ENCODE results near the gene VANGL2. TPM values are rescaled to one million over a fixed set of nuclear protein-coding genes. Genes with fewer than 3 reads are reported as not detected.
A peak's percentile ranks its signal among the peaks of the same experiment; 100 is the strongest.

The VANGL2 gene
- total RNA-seq, 2 donors from 2014 or later: 3.4 to 8.1 TPM

GRCh38 chr1:160357286-160358002 lies 42.9 kb upstream of the VANGL2 start:
- DNase-seq (ENCODE audit: low spot score): peak; percentile 44
- no peak overlapping the region for H3K27ac ChIP-seq

DNA sequence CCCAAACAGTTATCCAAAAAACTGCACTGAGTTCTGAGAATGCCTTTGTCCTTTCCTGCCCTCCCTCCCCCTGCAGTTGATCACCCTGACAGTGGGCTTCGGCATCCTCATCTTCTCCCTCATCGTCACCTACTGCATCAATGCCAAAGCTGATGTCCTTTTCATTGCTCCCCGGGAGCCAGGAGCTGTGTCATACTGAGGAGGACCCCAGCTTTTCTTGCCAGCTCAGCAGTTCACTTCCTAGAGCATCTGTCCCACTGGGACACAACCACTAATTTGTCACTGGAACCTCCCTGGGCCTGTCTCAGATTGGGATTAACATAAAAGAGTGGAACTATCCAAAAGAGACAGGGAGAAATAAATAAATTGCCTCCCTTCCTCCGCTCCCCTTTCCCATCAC lies 42.3 kb upstream of the VANGL2 start:
- Histone ChIP-seq H3K36me3 (peaks cover 60% of the 10 kb centered on the region), H3K27me3 (no peaks in the 10 kb centered on the region), H3K27ac (no peak overlapping the region), H3K4me1 (no peaks in the 10 kb centered on the region), H3K4me3 (no peak overlapping the region), H3K9me3 (no peaks in the 10 kb centered on the region)
- DNase-seq (ENCODE audit: low spot score): peak; percentile 47
- no peak for TF ChIP-seq CTCF (IDR thresholded peaks at IDR 0.05)

More at GRCh38 chr1:160357286-160358002, 42.9 kb upstream of the VANGL2 start:
- peaks cover 66% of the 10 kb centered on the region for H3K36me3 ChIP-seq
- H3K4me1 ChIP-seq: no peaks in the 10 kb centered on the region
- no peak for TF ChIP-seq CTCF (IDR thresholded peaks at IDR 0.05)
- H3K4me3 ChIP-seq: no peak overlapping the region
- H3K9me3 ChIP-seq: no peaks in the 10 kb centered on the region
- no peaks in the 10 kb centered on the region for H3K27me3 ChIP-seq

DNA sequence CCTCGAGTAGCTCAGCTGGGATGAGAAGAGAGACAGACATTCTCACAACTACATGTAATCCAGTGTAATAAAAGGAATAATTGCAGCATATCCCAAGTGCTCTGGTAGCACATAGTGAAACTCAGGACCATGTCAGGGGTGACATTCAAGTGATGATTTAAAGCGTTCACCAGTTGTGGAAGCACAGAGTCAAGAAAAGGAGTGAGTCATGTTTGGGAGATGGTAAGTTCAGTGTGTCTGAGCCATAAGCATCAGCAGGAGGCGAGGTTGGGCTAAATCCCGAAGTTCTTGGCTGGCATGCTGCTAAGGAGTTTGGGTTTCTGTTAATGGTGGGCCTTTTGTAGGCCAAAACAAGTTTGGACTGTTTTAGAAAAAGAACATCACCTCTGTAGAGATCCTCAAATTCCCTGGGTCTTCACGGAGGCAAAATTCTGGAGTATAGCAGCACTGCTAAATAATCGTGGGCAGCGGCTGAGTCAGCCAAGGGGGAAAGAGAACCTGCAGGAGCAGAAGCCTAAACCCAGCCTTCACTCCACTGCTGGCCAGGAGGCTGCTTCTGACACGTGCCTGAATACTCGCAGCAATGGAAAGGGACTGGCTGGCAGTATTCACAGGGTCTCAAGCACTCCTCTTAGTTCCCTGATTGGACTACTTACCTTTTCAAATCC lies 40.7 kb upstream of the VANGL2 start:
- no peaks in the 10 kb centered on the region for H3K9me3 ChIP-seq
- peak; percentile 47 for DNase-seq (ENCODE audit: low spot score)
- no peaks in the 10 kb centered on the region for H3K27me3 ChIP-seq
- H3K4me1 ChIP-seq: no peaks in the 10 kb centered on the region
- TF ChIP-seq CTCF (IDR thresholded peaks at IDR 0.05): no peak
- H3K36me3 ChIP-seq: peaks cover 44% of the 10 kb centered on the region
- no peak overlapping the region for H3K4me3 ChIP-seq
- H3K27ac ChIP-seq: no peak overlapping the region

DNA sequence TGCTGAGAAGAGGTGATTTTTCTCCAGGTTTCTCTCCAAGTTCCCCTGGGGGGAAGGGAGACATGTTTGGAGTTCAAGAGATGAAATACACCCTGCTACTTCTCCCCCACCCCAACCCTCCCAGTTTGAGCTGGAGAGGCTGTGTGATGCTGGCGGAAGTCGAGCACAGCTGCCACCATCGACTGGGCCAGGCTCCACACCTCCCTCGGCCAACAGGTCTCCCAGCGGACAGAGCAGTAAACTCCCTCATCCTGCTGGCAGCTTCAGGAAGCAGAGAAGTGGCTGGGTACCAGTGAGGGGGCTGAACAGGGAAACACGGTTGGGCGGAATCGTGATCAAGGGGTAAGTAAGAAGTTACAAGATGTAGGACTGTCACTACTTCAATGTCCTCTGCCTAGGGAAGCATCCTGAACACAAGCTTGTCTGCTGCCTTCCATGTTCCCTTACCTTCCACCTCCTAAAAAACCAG lies 40.1 kb upstream of the VANGL2 start:
- DNase-seq (ENCODE audit: low spot score): peak; percentile 34
- peaks cover 38% of the 10 kb centered on the region for H3K36me3 ChIP-seq
- no peak overlapping the region for H3K4me3 ChIP-seq
- H3K27ac ChIP-seq: no peak overlapping the region
- no peaks in the 10 kb centered on the region for H3K27me3 ChIP-seq
- no peaks in the 10 kb centered on the region for H3K9me3 ChIP-seq
- TF ChIP-seq CTCF (IDR thresholded peaks at IDR 0.05): no peak
- H3K4me1 ChIP-seq: no peaks in the 10 kb centered on the region

DNA sequence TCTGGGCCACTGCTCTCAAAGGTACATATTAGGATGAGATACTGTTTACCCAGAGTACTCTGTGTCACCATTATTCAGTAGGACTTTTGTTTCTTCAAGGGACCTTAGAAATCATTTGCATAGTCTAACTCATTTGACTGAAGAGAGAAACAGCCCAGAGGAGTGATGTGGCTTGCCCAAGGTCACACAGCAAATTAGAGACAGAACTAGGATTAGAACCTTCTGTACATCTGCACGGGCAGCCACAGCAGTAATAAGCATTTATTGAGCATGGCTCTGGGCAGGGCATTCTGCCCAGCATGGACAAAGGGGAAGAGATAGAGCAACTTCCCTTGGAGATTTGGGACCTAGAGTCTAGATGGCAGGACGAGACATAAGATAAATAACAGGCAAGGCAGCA lies 39.2 kb upstream of the VANGL2 start:
- no peak overlapping the region for H3K27ac ChIP-seq
- no peak for TF ChIP-seq CTCF (IDR thresholded peaks at IDR 0.05)
- H3K36me3 ChIP-seq: peaks cover 29% of the 10 kb centered on the region
- no peaks in the 10 kb centered on the region for H3K27me3 ChIP-seq
- peak; percentile 18 for DNase-seq (ENCODE audit: low spot score)
- no peaks in the 10 kb centered on the region for H3K9me3 ChIP-seq
- no peaks in the 10 kb centered on the region for H3K4me1 ChIP-seq
- H3K4me3 ChIP-seq: no peak overlapping the region

All from right atrium auricular region (tissue), 2 donors.